Suprapubic skin (tissue), 4 donors: ENCODE results near the gene LHFPL6. TPM values are rescaled to one million over a fixed set of nuclear protein-coding genes. Genes with fewer than 3 reads are reported as not detected.

Experiments
- DNase-seq, 2 donors: peaks; one replicate each; pipeline ENCODE4 v3.0.0-alpha.2; 2019; ENCODE audit warnings: low spot score in 2 of 2
- H3K27ac ChIP-seq: fragments of 200-600 bp; sonication (generic); one replicate; pipeline ENCODE4 v1.5.1; 2019
- H3K27me3 ChIP-seq: fragments of 200-600 bp; sonication (generic); one replicate; pipeline ENCODE4 v1.5.1; 2019
- H3K36me3 ChIP-seq: fragments of 200-600 bp; sonication (generic); one replicate; pipeline ENCODE4 v1.5.1; 2019
- H3K4me1 ChIP-seq: fragments of 200-600 bp; sonication (generic); one replicate; pipeline ENCODE4 v1.5.1; 2019
- H3K4me3 ChIP-seq: fragments of 200-600 bp; sonication (generic); one replicate; pipeline ENCODE4 v1.5.1; 2019; ENCODE audit warnings: mild to moderate bottlenecking
- H3K9me3 ChIP-seq: fragments of 200-600 bp; sonication (generic); one replicate; pipeline ENCODE4 v1.5.1; 2019
- CTCF ChIP-seq, 2 donors: fragments of 200-600 bp in 1 of 2; fragments of 450-650 bp in 1 of 2; sonication (generic) in 1 of 2; IDR thresholded peaks; one replicate each; pipeline ENCODE4 v1.5.1; 2016 to 2019; ENCODE audit warnings: antibody characterized with exemption in 2 of 2, mild to moderate bottlenecking in 1 of 2, moderate library complexity in 1 of 2
- EP300 ChIP-seq: sonication (generic); formaldehyde crosslinking; IDR thresholded peaks from one replicate; pipeline ENCODE4 v1.6.1; 2017; ENCODE audit warnings: antibody characterized with exemption
- POLR2A ChIP-seq, 2 donors: fragments of 450-650 bp; IDR thresholded peaks; one replicate each; pipeline ENCODE4 v1.6.1; 2017; ENCODE audit warnings: antibody characterized with exemption in 2 of 2, mild to moderate bottlenecking in 2 of 2, moderate library complexity in 2 of 2
- POLR2AphosphoS5 ChIP-seq, 3 donors: sonication (generic); formaldehyde crosslinking; IDR thresholded peaks; one replicate each; pipeline ENCODE4 v1.6.1; 2017; ENCODE audit warnings: antibody characterized with exemption in 3 of 3
- WGBS: methylation state at CpG from one replicate; pipeline ENCODE4 v1.1.5; 2018; 5-methylcytosine and 5-hydroxymethylcytosine counted together
- total RNA-seq, 4 donors: library from RNA; depleted of rRNA; stranded (reverse); fragments of >200 nt; gene quantifications; one replicate each; pipeline ENCODE4 v1.1.0, GENCODE V29; 2016

LHFPL6 gene
- total RNA-seq, 4 donors from 2014 or later: 10.6 to 21.0 (median 15.6) TPM

GRCh38 chr13:39597838-39598237, 5.2 kb downstream of the LHFPL6 start:
- DNase-seq: no peak
- 48% methylated on average over 2 of the region's 2 CpGs for WGBS

DNA sequence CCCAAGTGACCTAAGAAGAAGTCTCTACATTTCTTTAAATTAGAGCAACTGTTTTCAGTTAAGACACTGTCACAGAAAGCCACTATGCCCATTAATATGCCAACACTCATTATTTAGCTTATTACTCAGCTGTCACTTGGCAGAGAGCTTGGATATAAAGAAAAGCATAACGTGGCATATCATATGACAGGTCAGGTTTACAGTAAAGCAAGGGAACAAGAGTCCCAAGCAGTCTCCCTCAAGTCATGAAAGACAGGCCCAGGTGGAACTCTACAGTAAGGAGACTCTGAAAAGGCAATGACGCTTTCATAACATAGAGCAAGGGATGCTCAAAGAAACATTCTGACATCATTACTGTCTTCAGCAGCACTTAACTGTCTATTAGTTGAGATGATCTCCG, 6.3 kb downstream of the LHFPL6 start:
- Histone ChIP-seq H3K9me3 (no peaks in the 10 kb centered on the region), H3K36me3 (no peaks in the 10 kb centered on the region), H3K27me3 (no peaks in the 10 kb centered on the region), H3K27ac (no peak overlapping the region), H3K4me1 (peaks cover 11% of the 10 kb centered on the region), H3K4me3 (no peak overlapping the region)
- WGBS: 60% methylated on average over 3 of the region's 3 CpGs
- no peak for DNase-seq
- no peak for TF ChIP-seq EP300
- TF ChIP-seq POLR2AphosphoS5 (IDR thresholded peaks at IDR 0.05): no peak
- no peak for TF ChIP-seq CTCF (IDR thresholded peaks at IDR 0.05)
- TF ChIP-seq POLR2A (IDR thresholded peaks at IDR 0.05): no peak

More at GRCh38 chr13:39597838-39598237, 5.2 kb downstream of the LHFPL6 start:
- peaks cover 17% of the 10 kb centered on the region for H3K4me1 ChIP-seq
- H3K36me3 ChIP-seq: no peaks in the 10 kb centered on the region
- H3K27ac ChIP-seq: no peak overlapping the region
- no peaks in the 10 kb centered on the region for H3K9me3 ChIP-seq
- no peak overlapping the region for H3K4me3 ChIP-seq
- TF ChIP-seq POLR2AphosphoS5 (IDR thresholded peaks at IDR 0.05) (no peak), CTCF (IDR thresholded peaks at IDR 0.05) (no peak)
- H3K27me3 ChIP-seq: no peaks in the 10 kb centered on the region

GRCh38 chr13:39596176-39596575, 6.8 kb downstream of the LHFPL6 start:
- no peak for TF ChIP-seq POLR2AphosphoS5 (IDR thresholded peaks at IDR 0.05)
- no peak for TF ChIP-seq CTCF (IDR thresholded peaks at IDR 0.05)
- no peaks in the 10 kb centered on the region for H3K27me3 ChIP-seq
- H3K27ac ChIP-seq: no peak overlapping the region
- H3K4me1 ChIP-seq: peaks cover 10% of the 10 kb centered on the region
- H3K4me3 ChIP-seq: no peak overlapping the region
- WGBS: 72% methylated on average over 2 of the region's 2 CpGs
- H3K36me3 ChIP-seq: no peaks in the 10 kb centered on the region
- DNase-seq: no peak
- no peaks in the 10 kb centered on the region for H3K9me3 ChIP-seq

DNA sequence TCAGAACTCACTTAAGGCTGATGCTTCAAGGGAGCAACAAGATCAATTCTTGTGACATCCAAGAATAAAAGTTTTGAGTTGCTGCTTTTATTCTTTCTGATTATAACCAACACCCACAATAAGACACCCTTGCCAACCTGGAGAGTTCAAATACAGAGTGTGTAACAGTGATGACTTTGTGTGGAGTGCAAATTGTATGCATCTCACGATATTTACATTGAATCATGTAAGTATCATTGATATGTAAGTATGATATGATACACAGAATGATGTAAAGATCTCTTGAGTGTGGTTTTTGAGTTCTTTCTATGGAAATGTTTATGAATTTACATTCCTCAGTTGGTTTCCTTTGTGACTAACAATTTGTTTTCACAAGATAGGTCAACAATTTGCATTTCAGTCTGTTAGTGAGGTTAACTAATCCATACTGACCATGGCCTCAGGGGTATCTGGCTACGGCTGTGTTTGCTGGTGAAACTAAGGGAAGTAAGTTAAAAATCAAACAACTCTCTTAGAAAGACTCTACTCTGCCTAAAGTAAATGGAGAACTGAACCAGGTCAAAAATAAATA, 12.4 kb downstream of the LHFPL6 start:
- 42% methylated on average over 2 of the region's 2 CpGs for WGBS

GRCh38 chr13:39588384-39588783, 14.6 kb downstream of the LHFPL6 start:
- no peak overlapping the region for H3K27ac ChIP-seq
- no peaks in the 10 kb centered on the region for H3K9me3 ChIP-seq
- DNase-seq: no peak
- no peaks in the 10 kb centered on the region for H3K27me3 ChIP-seq
- WGBS: 69% methylated on average over 2 of the region's 2 CpGs
- no peaks in the 10 kb centered on the region for H3K4me1 ChIP-seq
- no peak overlapping the region for H3K4me3 ChIP-seq
- TF ChIP-seq EP300 (no peak), POLR2A (IDR thresholded peaks at IDR 0.05) (no peak), POLR2AphosphoS5 (IDR thresholded peaks at IDR 0.05) (no peak), CTCF (IDR thresholded peaks at IDR 0.05) (no peak)
- H3K36me3 ChIP-seq: no peaks in the 10 kb centered on the region

More for the DNA sequence above, 12.4 kb downstream of the LHFPL6 start:
- Histone ChIP-seq H3K4me3 (no peak overlapping the region), H3K27ac (no peak overlapping the region), H3K9me3 (no peaks in the 10 kb centered on the region), H3K27me3 (no peaks in the 10 kb centered on the region), H3K36me3 (no peaks in the 10 kb centered on the region), H3K4me1 (no peaks in the 10 kb centered on the region)
- no peak for DNase-seq
- TF ChIP-seq POLR2A (IDR thresholded peaks at IDR 0.05): no peak
- TF ChIP-seq EP300: no peak

DNA sequence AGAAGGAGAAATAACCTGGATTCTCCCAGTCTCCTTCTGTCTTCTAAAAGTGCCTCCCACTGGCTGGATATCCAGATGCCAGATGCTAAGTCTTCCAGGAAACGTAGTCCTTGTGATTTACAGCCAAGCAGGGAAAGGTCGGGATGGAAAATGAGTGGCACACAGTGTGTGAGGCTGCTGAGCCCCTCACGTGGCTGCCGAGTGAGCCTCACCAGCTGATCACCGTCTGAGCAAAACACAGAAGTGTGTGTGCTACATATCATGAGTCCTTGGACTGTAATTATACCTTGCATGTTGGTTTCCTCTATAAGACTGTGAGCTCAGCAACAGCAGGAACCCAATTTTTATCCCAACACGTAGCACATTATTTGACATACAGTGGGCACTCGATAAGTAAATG, 15.1 kb downstream of the LHFPL6 start:
- H3K4me3 ChIP-seq: no peak overlapping the region
- TF ChIP-seq POLR2A (IDR thresholded peaks at IDR 0.05): no peak
- TF ChIP-seq POLR2AphosphoS5 (IDR thresholded peaks at IDR 0.05): no peak
- no peak for TF ChIP-seq EP300
- no peak for TF ChIP-seq CTCF (IDR thresholded peaks at IDR 0.05)
- H3K27me3 ChIP-seq: no peaks in the 10 kb centered on the region
- no peaks in the 10 kb centered on the region for H3K36me3 ChIP-seq
- H3K27ac ChIP-seq: no peak overlapping the region
- no peaks in the 10 kb centered on the region for H3K9me3 ChIP-seq
- DNase-seq: no peak
- H3K4me1 ChIP-seq: no peaks in the 10 kb centered on the region
- WGBS: 83% methylated on average over 7 of the region's 7 CpGs
